HEK293 (cell line): Measurements from ENCODE around the gene TBC1D5.
"Not testable (repeated sequence)": the region's sequence is repeated elsewhere in the genome, so short reads cannot be mapped to it uniquely, and the experiment has no call there.

ENCODE experiments used
- CTCF ChIA-PET: fragments of 350-600 bp; formaldehyde crosslinking; extraction: SDS; loops from one replicate; lab custom pipeline; 2021; ENCODE audit warnings: antibody characterized with exemption; lab: Yijun Ruan, JAX
- POLR2A ChIA-PET: fragments of 300-600 bp; formaldehyde crosslinking; extraction: SDS; loops from one replicate; lab custom pipeline; 2020; ENCODE audit warnings: antibody characterized with exemption, inconsistent platforms; lab: Yijun Ruan, JAX
- H3K27ac ChIP-seq: fragments of 200-500 bp; sonication (Bioruptor generic); 2 replicates; pipeline ENCODE4 v1.5.1; 2014; ENCODE audit warnings: low read depth, low read length, control low read depth, inconsistent platforms; ENCODE audit errors: extremely low read depth
- H3K36me3 ChIP-seq, 2 experiments: fragments of 200-500 bp in 1 of 2; sonication (Bioruptor generic) in 1 of 2; 1 replicate in 1 of 2; 2 replicates in 1 of 2; pipeline ENCODE4 v1.5.1; 2014 to 2017; ENCODE audit warnings: inconsistent platforms in 2 of 2, low read length in 2 of 2; ENCODE audit not compliant: control insufficient read depth in 2 of 2, insufficient read depth in 1 of 2
- H3K4me1 ChIP-seq: fragments of 200-500 bp; sonication (Bioruptor generic); 2 replicates; pipeline ENCODE4 v1.5.1; 2014; ENCODE audit warnings: mild to moderate bottlenecking, low read length, inconsistent platforms; ENCODE audit not compliant: control insufficient read depth, insufficient read depth
- H3K4me3 ChIP-seq: 2 replicates; pipeline ENCODE4 v1.5.1; 2011; ENCODE audit warnings: low read depth, mild to moderate bottlenecking, control low read depth, low read length, moderate library complexity
- H3K9me3 ChIP-seq: fragments of 200-500 bp; sonication (Bioruptor generic); 2 replicates; pipeline ENCODE4 v1.5.1; 2014; ENCODE audit warnings: low read depth, low read length, inconsistent platforms; ENCODE audit not compliant: control insufficient read depth, insufficient read depth
- OSR2 ChIP-seq: fragments of 450-650 bp; formaldehyde crosslinking; IDR thresholded peaks from 2 replicates; pipeline ENCODE4 v1.5.1; 2016; ENCODE audit warnings: missing biosample characterization, missing genetic modification characterization
- ZBTB21 ChIP-seq: fragments of 450-650 bp; formaldehyde crosslinking; IDR thresholded peaks from 2 replicates; pipeline ENCODE4 v1.5.1; 2017; ENCODE audit warnings: missing biosample characterization, missing genetic modification characterization
- ZBTB48 ChIP-seq: fragments of 450-650 bp; formaldehyde crosslinking; IDR thresholded peaks from 2 replicates; pipeline ENCODE4 v1.5.1; 2016; ENCODE audit warnings: missing biosample characterization, missing genetic modification characterization
- ZFP3 ChIP-seq: fragments of 450-650 bp; formaldehyde crosslinking; IDR thresholded peaks from 2 replicates; pipeline ENCODE4 v1.5.1; 2016; ENCODE audit warnings: low read depth, missing biosample characterization, missing genetic modification characterization
- ZNF146 ChIP-seq: fragments of 450-650 bp; formaldehyde crosslinking; IDR thresholded peaks from 2 replicates; pipeline ENCODE4 v1.5.1; 2016; ENCODE audit warnings: missing biosample characterization, missing genetic modification characterization
- ZNF155 ChIP-seq: fragments of 450-650 bp; formaldehyde crosslinking; IDR thresholded peaks from 2 replicates; pipeline ENCODE4 v1.5.1; 2016; ENCODE audit warnings: missing biosample characterization, missing genetic modification characterization
- ZNF175 ChIP-seq: fragments of 450-650 bp; formaldehyde crosslinking; IDR thresholded peaks from 2 replicates; pipeline ENCODE4 v1.5.1; 2016; ENCODE audit warnings: missing biosample characterization, missing genetic modification characterization
- ZNF202 ChIP-seq: fragments of 450-650 bp; formaldehyde crosslinking; IDR thresholded peaks from 2 replicates; pipeline ENCODE4 v1.5.1; 2016; ENCODE audit warnings: missing biosample characterization, missing genetic modification characterization, borderline replicate concordance
- ZNF239 ChIP-seq: fragments of 450-650 bp; formaldehyde crosslinking; IDR thresholded peaks from 2 replicates; pipeline ENCODE4 v1.5.1; 2016; ENCODE audit warnings: missing biosample characterization, missing genetic modification characterization
- ZNF274 ChIP-seq, 2 experiments: fragments of 200-500 bp in 1 of 2; fragments of 450-650 bp in 1 of 2; sonication (Bioruptor generic) in 1 of 2; formaldehyde crosslinking in 1 of 2; IDR thresholded peaks; 2 replicates each; pipeline versions ENCODE4 v1.5.1 to v1.6.1; 2014 to 2016; ENCODE audit warnings: borderline replicate concordance in 1 of 2, inconsistent platforms in 1 of 2, low read length in 1 of 2, missing biosample characterization in 1 of 2, missing genetic modification characterization in 1 of 2
- ZNF292 ChIP-seq: fragments of 450-650 bp; formaldehyde crosslinking; IDR thresholded peaks from 2 replicates; pipeline ENCODE4 v1.5.1; 2016; ENCODE audit warnings: low read depth, missing biosample characterization, missing genetic modification characterization, borderline replicate concordance
- ZNF311 ChIP-seq: fragments of 450-650 bp; formaldehyde crosslinking; IDR thresholded peaks from 2 replicates; pipeline ENCODE4 v1.5.1; 2017; ENCODE audit warnings: missing biosample characterization, missing genetic modification characterization, borderline replicate concordance
- ZNF335 ChIP-seq: fragments of 450-650 bp; formaldehyde crosslinking; conservative IDR thresholded peaks from 2 replicates; pipeline ENCODE4 v1.5.1; 2016; ENCODE audit warnings: missing biosample characterization, missing genetic modification characterization
- ZNF394 ChIP-seq: fragments of 450-650 bp; formaldehyde crosslinking; IDR thresholded peaks from 2 replicates; pipeline ENCODE4 v1.5.1; 2016; ENCODE audit warnings: missing biosample characterization, missing genetic modification characterization, mild to moderate bottlenecking, moderate library complexity, borderline replicate concordance
- ZNF629 ChIP-seq: fragments of 450-650 bp; formaldehyde crosslinking; IDR thresholded peaks from 2 replicates; pipeline ENCODE4 v1.5.1; 2017; ENCODE audit warnings: missing biosample characterization, missing genetic modification characterization
- ZNF704 ChIP-seq: fragments of 450-650 bp; formaldehyde crosslinking; IDR thresholded peaks from 2 replicates; pipeline ENCODE4 v1.5.1; 2016; ENCODE audit warnings: missing biosample characterization, missing genetic modification characterization
- ZNF777 ChIP-seq: fragments of 450-650 bp; formaldehyde crosslinking; IDR thresholded peaks from 2 replicates; pipeline ENCODE4 v1.5.1; 2017; ENCODE audit warnings: missing biosample characterization, missing genetic modification characterization, borderline replicate concordance
- ZNF785 ChIP-seq: fragments of 450-650 bp; formaldehyde crosslinking; IDR thresholded peaks from 2 replicates; pipeline ENCODE4 v1.5.1; 2016; ENCODE audit warnings: missing biosample characterization, missing genetic modification characterization
- ZNF791 ChIP-seq: fragments of 450-650 bp; formaldehyde crosslinking; IDR thresholded peaks from 2 replicates; pipeline ENCODE4 v1.5.1; 2016; ENCODE audit warnings: missing biosample characterization, missing genetic modification characterization
- ZSCAN18 ChIP-seq: fragments of 450-650 bp; formaldehyde crosslinking; IDR thresholded peaks from 2 replicates; pipeline ENCODE4 v1.5.1; 2016; ENCODE audit warnings: missing biosample characterization, missing genetic modification characterization

The TBC1D5 gene

GRCh38 chr3:17396036-17396435 lies 346.4 kb downstream of the TBC1D5 start:
- ChIA-PET POLR2A (no interaction called here), CTCF (no interaction called here)
- H3K4me3 ChIP-seq = no peak overlapping the region
- TF ChIP-seq ZNF239 (tag by site-specific recombination) = no peak
- no peak for TF ChIP-seq ZBTB21 (tag by site-specific recombination)
- no peak for TF ChIP-seq ZNF777 (tag by site-specific recombination)
- TF ChIP-seq ZNF311 = no peak
- no peak for TF ChIP-seq ZFP3
- TF ChIP-seq ZNF791 = no peak
- no peak for TF ChIP-seq ZNF155 (tag by site-specific recombination)
- TF ChIP-seq ZNF274 (IDR thresholded peaks at IDR 0.05; ENCODE audit: low read length) = no peak
- no peak for TF ChIP-seq ZNF274 (tag by site-specific recombination; IDR thresholded peaks at IDR 0.05; ENCODE audit: borderline replicate concordance)
- TF ChIP-seq OSR2 (tag by site-specific recombination) = no peak
- TF ChIP-seq ZNF394 = no peak
- TF ChIP-seq ZNF704 = no peak
- TF ChIP-seq ZBTB48 (tag by site-specific recombination) = no peak
- TF ChIP-seq ZNF785 (tag by site-specific recombination) = no peak
- TF ChIP-seq ZNF202 (tag by site-specific recombination) = no peak
- no peak for TF ChIP-seq ZNF629 (tag by site-specific recombination)
- no peak for TF ChIP-seq ZNF292 (tag by site-specific recombination)
- no peak for TF ChIP-seq ZNF175 (tag by site-specific recombination)
- no peaks in the 10 kb centered on the region for H3K4me1 ChIP-seq
- no peaks in the 10 kb centered on the region for H3K9me3 ChIP-seq
- no peaks in the 10 kb centered on the region for H3K36me3 ChIP-seq
- H3K27ac ChIP-seq = no peak overlapping the region

GRCh38 chr3:17394541-17395155 lies 347.8 kb downstream of the TBC1D5 start:
- Histone ChIP-seq H3K4me3 (no peak overlapping the region), H3K9me3 (no peaks in the 10 kb centered on the region), H3K36me3 (no peaks in the 10 kb centered on the region), H3K4me1 (no peaks in the 10 kb centered on the region), H3K27ac (no peak overlapping the region)
- TF ChIP-seq ZNF335 (tag by site-specific recombination) (no peak), ZSCAN18 (tag by site-specific recombination) (no peak)
- ChIA-PET POLR2A (no interaction called here), CTCF (interaction anchor here (0.7 kb wide), 1 partner anchor 49 kb away, joined by 3 read pairs; no protein-coding TSS in a partner anchor)

GRCh38 chr3:17392516-17392915 lies 349.9 kb downstream of the TBC1D5 start:
- H3K4me3 ChIP-seq, POLR2A ChIA-PET, H3K9me3 ChIP-seq, CTCF ChIA-PET, H3K36me3 ChIP-seq, H3K27ac ChIP-seq, H3K4me1 ChIP-seq: not testable (repeated sequence)
- TF ChIP-seq ZNF146 = peak; percentile 89
